Tibial nerve (tissue), 3 donors: ENCODE results near the gene ZNF699.

Source experiments
- CTCF ChIP-seq, 5 experiments: fragments of 200-600 bp in 3 of 5; fragments of 450-650 bp in 2 of 5; sonication (generic) in 3 of 5; IDR thresholded peaks; one replicate each; pipeline ENCODE4 v1.5.1; 2016 to 2019; ENCODE audit warnings: antibody characterized with exemption in 5 of 5, mild to moderate bottlenecking in 3 of 5, moderate library complexity in 2 of 5
- POLR2A ChIP-seq, 2 donors: fragments of 450-650 bp; IDR thresholded peaks; one replicate each; pipeline ENCODE4 v1.6.1; 2017; ENCODE audit warnings: antibody characterized with exemption in 2 of 2, mild to moderate bottlenecking in 2 of 2, moderate library complexity in 2 of 2

- TF ChIP-seq CTCF (IDR thresholded peaks at IDR 0.05), result no peak
- no peak for TF ChIP-seq POLR2A (IDR thresholded peaks at IDR 0.05)
Measured at GRCh38 chr19:9329999-9330398, 20.4 kb upstream of the ZNF699 start.
